Upper lobe of left lung (tissue), 6 donors: Measurements from ENCODE around the gene C1orf159. TPM values are rescaled to one million over a fixed set of nuclear protein-coding genes. Genes with fewer than 3 reads are reported as not detected.

Source experiments
- ATAC-seq, 2 donors: fragments of 200-7000 bp; cut with Tn5 transposase; one replicate each; pipeline ENCODE4 v1.9.1; 2022; ENCODE audit warnings: mild to moderate bottlenecking in 2 of 2, moderate library complexity in 2 of 2; ENCODE audit not compliant: low FRiP score in 2 of 2
- DNase-seq, 2 donors: peaks; one replicate each; pipeline ENCODE4 v3.0.0-alpha.2; 2019 to 2020
- H3K27ac ChIP-seq, 4 donors: fragments of 200-600 bp; sonication (generic); one replicate each; pipeline ENCODE4 v1.5.1; 2016 to 2019
- H3K27me3 ChIP-seq, 4 donors: fragments of 200-600 bp; sonication (generic); one replicate each; pipeline ENCODE4 v1.5.1; 2017 to 2019
- H3K36me3 ChIP-seq, 4 donors: fragments of 200-600 bp; sonication (generic); one replicate each; pipeline ENCODE4 v1.5.1; 2016 to 2019
- H3K4me1 ChIP-seq, 4 donors: fragments of 200-600 bp; sonication (generic); one replicate each; pipeline ENCODE4 v1.5.1; 2018 to 2019
- H3K4me3 ChIP-seq, 4 donors: fragments of 200-600 bp; sonication (generic); one replicate each; pipeline ENCODE4 v1.5.1; 2017 to 2019; ENCODE audit warnings: mild to moderate bottlenecking in 2 of 4, moderate library complexity in 1 of 4
- H3K9me3 ChIP-seq, 4 donors: fragments of 200-600 bp; sonication (generic); one replicate each; pipeline ENCODE4 v1.5.1; 2018 to 2019
- EP300 ChIP-seq, 4 donors: sonication (generic); formaldehyde crosslinking; IDR thresholded peaks; one replicate each; pipeline ENCODE4 v1.5.1; 2017; ENCODE audit warnings: antibody characterized with exemption in 4 of 4, control low read depth in 2 of 4
- POLR2A ChIP-seq, 4 donors: fragments of 450-650 bp; IDR thresholded peaks; one replicate each; pipeline ENCODE4 v1.5.1; 2016 to 2017; ENCODE audit warnings: antibody characterized with exemption in 4 of 4, mild to moderate bottlenecking in 2 of 4
- POLR2AphosphoS5 ChIP-seq, 2 donors: sonication (generic); formaldehyde crosslinking; IDR thresholded peaks; one replicate each; pipeline ENCODE4 v1.5.1; 2017; ENCODE audit warnings: antibody characterized with exemption in 2 of 2
- WGBS, 2 donors: methylation state at CpG; one replicate each; pipeline ENCODE4 v1.1.5; 2017 to 2018; 5-methylcytosine and 5-hydroxymethylcytosine counted together
- total RNA-seq, 6 donors: library from RNA; depleted of rRNA in 4 of 6; stranded (reverse); fragments of >200 nt in 4 of 6; gene quantifications; one replicate each; pipeline versions ENCODE4 v1.1.0 to v1.2.1, GENCODE V29; 2016 to 2021
- TF ChIP-seq, protein P1 (sequence below), 6 experiments: fragments of 450-650 bp in 4 of 6; fragments of 200-600 bp in 2 of 6; sonication (generic) in 2 of 6; IDR thresholded peaks; one replicate each; pipeline ENCODE4 v1.5.1; 2016 to 2019; ENCODE audit warnings: antibody characterized with exemption in 6 of 6
- donor health status: DM: no; HTN: no; CAD: no; lungs with moderate emphysema.
- donor health status: DM: no; HTN: yes; CAD: no; lungs with severe emphysema.

Gene C1orf159
- total RNA-seq, 6 donors from 2014 or later = 5.7 to 34.6 (median 15.2) TPM

DNA sequence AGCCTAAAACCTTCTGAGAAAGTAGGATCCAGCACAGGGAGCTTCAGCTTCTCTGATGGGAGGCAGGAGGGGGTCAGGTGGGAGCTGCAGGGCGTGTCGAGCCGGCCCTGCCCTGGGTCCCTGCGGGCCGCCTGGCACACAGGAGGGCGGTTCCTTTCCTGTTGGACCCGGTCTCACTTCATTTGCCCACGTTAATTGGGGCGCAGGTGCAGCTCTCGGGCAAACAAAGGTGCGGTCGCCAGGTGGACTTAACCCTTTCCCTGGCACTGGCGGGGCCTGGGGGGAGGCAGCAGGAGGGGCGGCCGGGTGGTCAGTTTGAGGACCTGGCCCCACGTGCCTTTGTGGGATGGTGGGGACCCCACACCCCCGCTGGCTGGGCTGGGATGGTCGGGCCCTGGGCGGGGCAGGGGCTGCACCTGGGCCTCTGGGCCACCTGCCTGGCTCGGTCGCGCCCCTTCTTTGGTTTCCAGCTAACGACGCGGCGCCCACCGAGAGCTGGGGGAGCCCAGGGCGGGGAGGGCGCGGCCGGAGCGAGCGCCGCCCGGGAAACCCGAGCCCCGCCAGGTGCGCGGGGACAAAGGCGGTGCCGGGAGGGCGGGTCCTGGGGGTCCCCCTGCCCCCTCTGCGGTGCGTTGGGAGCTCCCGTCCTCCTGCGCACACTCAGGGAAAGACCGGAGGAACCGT, 20.8 kb upstream of the C1orf159 start:
- WGBS, 2 donors = 31% methylated on average over 38 of the region's 48 CpGs; no CpG with 5 or more reads in 1 of the 2 donors
- Histone ChIP-seq H3K27me3 (peaks cover 0 to 7% (median 0%) of the 10 kb centered on the region in 4 donors), H3K36me3 (no peaks in the 10 kb centered on the region), H3K4me3 (peak overlapping the region in 3 of 4 donors; percentile 42 to 53 (median 52)), H3K4me1 (peaks cover 5 to 30% (median 25%) of the 10 kb centered on the region in 4 donors), H3K9me3 (no peaks in the 10 kb centered on the region), H3K27ac (peak overlapping the region in 3 of 4 donors; percentile 54 to 69 (median 60))
- ATAC-seq (peak; percentile 25 to 68), DNase-seq (peak; percentile 63 to 85)
- peak in 1 of 4 donors; percentile 35 for TF ChIP-seq POLR2A (IDR thresholded peaks at IDR 0.05)
- TF ChIP-seq POLR2AphosphoS5 (IDR thresholded peaks at IDR 0.05) = no peak

DNA sequence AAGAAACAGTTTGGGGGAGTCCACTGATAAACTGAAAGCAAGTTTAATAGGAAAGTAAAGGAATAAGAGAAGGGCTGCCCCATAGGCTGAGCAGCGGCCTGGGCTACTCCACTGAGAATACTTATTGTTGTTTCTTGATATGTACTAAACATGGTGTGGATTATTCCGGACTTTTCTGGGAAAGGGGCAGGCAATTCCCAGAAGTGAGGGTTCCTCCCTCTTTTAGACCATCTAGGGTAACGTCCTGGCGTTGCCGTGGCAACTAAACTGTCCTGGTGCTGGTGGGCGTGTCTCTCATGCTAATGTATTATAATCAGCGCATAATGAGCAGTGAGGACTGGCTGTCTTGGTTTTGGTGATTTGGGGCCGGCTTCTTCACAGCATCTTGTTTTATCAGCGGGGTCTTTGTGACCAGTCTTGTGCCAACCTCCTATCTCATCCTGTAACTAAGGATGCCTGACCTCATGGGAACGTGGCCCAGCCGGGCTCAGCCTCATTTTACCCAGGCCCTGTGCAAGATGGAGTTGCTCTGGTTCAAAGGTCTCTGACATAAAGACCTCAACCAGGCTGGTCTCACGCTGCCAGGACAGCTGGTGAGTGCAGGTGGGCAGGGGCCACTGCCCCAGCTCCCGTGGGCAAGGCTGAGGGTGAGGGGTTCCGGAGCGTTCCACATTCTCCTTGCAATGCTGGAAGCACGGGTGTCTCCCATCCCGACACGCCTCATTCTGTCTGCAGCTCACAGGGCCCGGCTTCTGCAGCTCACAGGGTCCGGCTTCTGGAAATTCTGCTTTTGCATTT, 19.6 kb upstream of the C1orf159 start:
- peak in 1 of 2 donors; percentile 57 for DNase-seq
- Histone ChIP-seq H3K4me1 (peaks cover 5 to 33% (median 25%) of the 10 kb centered on the region in 4 donors), H3K9me3 (no peaks in the 10 kb centered on the region), H3K4me3 (no peak overlapping the region), H3K27me3 (peaks cover 0 to 7% (median 0%) of the 10 kb centered on the region in 4 donors), H3K36me3 (no peaks in the 10 kb centered on the region), H3K27ac (no peak overlapping the region)
- 85 to 86% methylated on average over 14 to 20 of the region's 20 CpGs for WGBS, 2 donors
- no peak for ATAC-seq
- TF ChIP-seq POLR2AphosphoS5 (IDR thresholded peaks at IDR 0.05) (no peak), EP300 (IDR thresholded peaks at IDR 0.05) (no peak), POLR2A (IDR thresholded peaks at IDR 0.05) (no peak)
- TF ChIP-seq, protein P1, sequence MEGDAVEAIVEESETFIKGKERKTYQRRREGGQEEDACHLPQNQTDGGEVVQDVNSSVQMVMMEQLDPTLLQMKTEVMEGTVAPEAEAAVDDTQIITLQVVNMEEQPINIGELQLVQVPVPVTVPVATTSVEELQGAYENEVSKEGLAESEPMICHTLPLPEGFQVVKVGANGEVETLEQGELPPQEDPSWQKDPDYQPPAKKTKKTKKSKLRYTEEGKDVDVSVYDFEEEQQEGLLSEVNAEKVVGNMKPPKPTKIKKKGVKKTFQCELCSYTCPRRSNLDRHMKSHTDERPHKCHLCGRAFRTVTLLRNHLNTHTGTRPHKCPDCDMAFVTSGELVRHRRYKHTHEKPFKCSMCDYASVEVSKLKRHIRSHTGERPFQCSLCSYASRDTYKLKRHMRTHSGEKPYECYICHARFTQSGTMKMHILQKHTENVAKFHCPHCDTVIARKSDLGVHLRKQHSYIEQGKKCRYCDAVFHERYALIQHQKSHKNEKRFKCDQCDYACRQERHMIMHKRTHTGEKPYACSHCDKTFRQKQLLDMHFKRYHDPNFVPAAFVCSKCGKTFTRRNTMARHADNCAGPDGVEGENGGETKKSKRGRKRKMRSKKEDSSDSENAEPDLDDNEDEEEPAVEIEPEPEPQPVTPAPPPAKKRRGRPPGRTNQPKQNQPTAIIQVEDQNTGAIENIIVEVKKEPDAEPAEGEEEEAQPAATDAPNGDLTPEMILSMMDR (IDR thresholded peaks at IDR 0.05) = no peak

DNA sequence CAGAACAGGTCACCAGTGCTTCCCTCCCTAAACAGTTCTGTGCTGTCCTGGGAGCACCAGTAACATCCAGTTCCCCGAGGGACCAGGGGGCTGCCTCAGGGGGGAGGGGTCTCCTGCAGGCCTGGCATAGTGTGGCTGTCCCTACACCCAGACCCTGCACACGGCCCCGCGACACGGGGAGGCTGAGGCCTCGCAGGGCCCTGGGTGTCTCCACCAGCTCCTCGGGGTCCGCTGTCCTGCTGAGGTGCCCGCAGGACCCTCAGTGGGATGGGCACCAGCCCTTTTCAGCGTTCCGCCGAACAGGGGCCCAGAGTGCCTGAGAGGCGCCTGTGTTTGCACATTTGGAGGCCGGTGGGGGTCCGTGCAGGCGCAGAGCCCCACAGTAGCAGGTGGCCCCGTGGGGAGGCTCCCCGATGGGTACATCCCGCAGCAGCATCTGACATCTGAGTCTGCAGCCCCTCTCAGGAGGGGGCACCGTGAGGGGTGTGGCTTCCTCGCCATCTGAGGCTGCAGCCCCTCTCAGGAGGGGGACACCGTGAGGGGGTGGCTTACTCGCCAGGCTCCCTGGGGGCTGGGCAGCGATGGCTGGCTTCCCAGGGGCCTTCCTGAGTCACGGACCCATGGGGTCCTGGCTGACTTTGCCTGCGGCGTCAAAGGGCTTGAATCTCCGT, 18.5 kb upstream of the C1orf159 start:
- DNase-seq (peak in 1 of 2 donors; percentile 74), ATAC-seq (no peak)
- TF ChIP-seq EP300 (IDR thresholded peaks at IDR 0.05) = no peak
- TF ChIP-seq POLR2AphosphoS5 (IDR thresholded peaks at IDR 0.05) = no peak
- TF ChIP-seq, protein P1 (IDR thresholded peaks at IDR 0.05) = no peak
- no peak for TF ChIP-seq POLR2A (IDR thresholded peaks at IDR 0.05)
- Histone ChIP-seq H3K27me3 (peaks cover 0 to 7% (median 0%) of the 10 kb centered on the region in 4 donors), H3K4me3 (no peak overlapping the region), H3K9me3 (no peaks in the 10 kb centered on the region), H3K36me3 (no peaks in the 10 kb centered on the region), H3K27ac (no peak overlapping the region), H3K4me1 (peaks cover 5 to 38% (median 25%) of the 10 kb centered on the region in 4 donors)
- WGBS, 2 donors = 97% methylated on average over 22 of the region's 28 CpGs; no CpG with 5 or more reads in 1 of the 2 donors

DNA sequence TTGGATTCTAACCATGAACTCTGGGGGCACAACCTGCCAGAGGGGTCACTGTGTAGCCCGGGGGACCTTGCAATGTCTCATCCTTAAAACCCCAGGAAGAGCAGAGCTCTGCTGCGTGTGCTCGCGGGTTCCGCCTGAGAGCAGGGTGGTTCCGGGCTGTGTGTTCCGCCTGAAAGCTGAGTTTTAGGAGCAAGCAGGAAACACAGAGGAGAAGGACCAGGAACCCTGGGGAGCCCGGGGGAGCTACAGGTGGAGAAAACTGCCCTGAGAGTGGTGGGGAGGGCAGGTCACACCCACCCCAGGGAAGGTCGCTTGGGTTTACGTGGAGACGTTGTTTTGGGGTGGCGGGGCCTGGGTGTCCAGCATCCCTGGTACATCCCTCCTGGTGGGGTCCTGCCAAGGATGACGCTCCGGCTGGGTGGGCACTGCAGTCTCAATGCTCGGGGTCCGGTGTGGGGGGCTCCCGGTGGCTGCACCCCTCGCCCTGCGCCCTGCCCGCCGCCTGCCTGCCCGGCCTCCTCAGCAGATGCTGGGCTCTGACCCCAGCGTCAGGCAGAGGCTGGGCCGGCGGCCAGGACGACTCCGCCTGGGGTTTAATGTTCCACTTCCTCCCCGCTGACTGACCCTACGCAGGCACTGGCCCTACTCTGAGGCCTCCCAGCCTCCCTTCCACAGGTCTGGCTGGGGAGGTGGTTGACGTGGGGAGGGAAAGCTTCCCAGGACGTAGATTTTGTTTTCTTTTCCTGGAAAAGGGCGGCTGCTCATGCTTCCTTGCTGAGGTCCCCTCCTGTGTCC, 17.3 kb upstream of the C1orf159 start:
- ATAC-seq (no peak), DNase-seq (peak in 1 of 2 donors; percentile 84)
- TF ChIP-seq POLR2AphosphoS5 (IDR thresholded peaks at IDR 0.05) (no peak), POLR2A (IDR thresholded peaks at IDR 0.05) (peak in 1 of 4 donors; percentile 11), EP300 (IDR thresholded peaks at IDR 0.05) (no peak)
- TF ChIP-seq, protein P1 (IDR thresholded peaks at IDR 0.05) = no peak
- no peak overlapping the region for H3K4me3 ChIP-seq
- no peaks in the 10 kb centered on the region for H3K36me3 ChIP-seq
- WGBS, 2 donors = 36 to 56% methylated on average over 14 to 32 of the region's 32 CpGs
- peaks cover 5 to 38% (median 29%) of the 10 kb centered on the region in 4 donors for H3K4me1 ChIP-seq
- no peaks in the 10 kb centered on the region for H3K9me3 ChIP-seq
- H3K27ac ChIP-seq = peak overlapping the region in 2 of 4 donors; percentile 3 to 55
- peaks cover 0 to 7% (median 0%) of the 10 kb centered on the region in 4 donors for H3K27me3 ChIP-seq
